ENCODE results near the gene KRT33A. TPM values are rescaled to one million over a fixed set of nuclear protein-coding genes. Genes with fewer than 3 reads are reported as not detected.

KRT33A gene
- total and polyA plus RNA-seq, 7 donors = not detected

GRCh38 chr17:41324180-41325075 is 26.2 kb downstream of the KRT33A start:
- Histone ChIP-seq H3K27me3 (no peaks in the 10 kb centered on the region), H3K4me3 (no peak overlapping the region), H3K27ac (no peak overlapping the region), H3K9me3 (no peaks in the 10 kb centered on the region), H3K36me3 (no peaks in the 10 kb centered on the region), H3K4me1 (no peaks in the 10 kb centered on the region)
- WGBS, 2 donors = 53 to 72% methylated on average over 16 of the region's 16 CpGs
- TF ChIP-seq CTCF (IDR thresholded peaks at IDR 0.05) (no peak), EP300 (IDR thresholded peaks at IDR 0.05) (no peak), POLR2A (IDR thresholded peaks at IDR 0.05) (no peak), POLR2AphosphoS5 (IDR thresholded peaks at IDR 0.05) (no peak)
- no peak for DNase-seq
- intact Hi-C loops (cut with DNase I) = loop anchor here (5.0 kb wide), 1 partner anchor 417 kb away; no protein-coding TSS in a partner anchor

- intact Hi-C loops (cut with DNase I) = no loop called here
- Histone ChIP-seq H3K27me3 (no peaks in the 10 kb centered on the region), H3K4me3 (no peak overlapping the region), H3K27ac (no peak overlapping the region), H3K9me3 (no peaks in the 10 kb centered on the region), H3K4me1 (no peaks in the 10 kb centered on the region), H3K36me3 (no peaks in the 10 kb centered on the region)
- no peak for DNase-seq
- TF ChIP-seq POLR2A (IDR thresholded peaks at IDR 0.05) (no peak), CTCF (IDR thresholded peaks at IDR 0.05) (no peak), EP300 (IDR thresholded peaks at IDR 0.05) (no peak), POLR2AphosphoS5 (IDR thresholded peaks at IDR 0.05) (no peak)
- WGBS, 2 donors = 89 to 91% methylated on average over 11 of the region's 11 CpGs
These were observed 27.4 kb downstream of the KRT33A start for GRCh38 chr17:41322903-41323895.

GRCh38 chr17:41322094-41322902 is 28.3 kb downstream of the KRT33A start:
- intact Hi-C loops (cut with DNase I) = no loop called here
- Histone ChIP-seq H3K4me3 (no peak overlapping the region), H3K27me3 (no peaks in the 10 kb centered on the region), H3K36me3 (no peaks in the 10 kb centered on the region), H3K27ac (no peak overlapping the region), H3K9me3 (no peaks in the 10 kb centered on the region), H3K4me1 (no peaks in the 10 kb centered on the region)
- no peak for DNase-seq
- no peak for TF ChIP-seq POLR2A (IDR thresholded peaks at IDR 0.05)
- peak in 3 of 4 experiments; percentile 56 to 63 (median 57) for TF ChIP-seq CTCF (IDR thresholded peaks at IDR 0.05)
- TF ChIP-seq POLR2AphosphoS5 (IDR thresholded peaks at IDR 0.05) = no peak
- TF ChIP-seq EP300 (IDR thresholded peaks at IDR 0.05) = no peak
- WGBS, 2 donors = 31 to 35% methylated on average over 5 of the region's 5 CpGs

GRCh38 chr17:41318231-41318630 is 32.4 kb downstream of the KRT33A start:
- no peak for DNase-seq
- no peak for TF ChIP-seq EP300 (IDR thresholded peaks at IDR 0.05)
- TF ChIP-seq POLR2AphosphoS5 (IDR thresholded peaks at IDR 0.05) = no peak
- no peak for TF ChIP-seq CTCF (IDR thresholded peaks at IDR 0.05)
- no peak for TF ChIP-seq POLR2A (IDR thresholded peaks at IDR 0.05)
- 46 to 92% methylated on average over 2 of the region's 2 CpGs for WGBS, 2 donors

More at GRCh38 chr17:41318231-41318630, 32.4 kb downstream of the KRT33A start:
- Histone ChIP-seq H3K4me1 (no peaks in the 10 kb centered on the region), H3K27me3 (peaks cover 0 to 5% (median 0%) of the 10 kb centered on the region in 3 donors), H3K27ac (no peak overlapping the region), H3K36me3 (no peaks in the 10 kb centered on the region), H3K4me3 (no peak overlapping the region), H3K9me3 (no peaks in the 10 kb centered on the region)
- intact Hi-C loops (cut with DNase I) = no loop called here
